HEK293 (cell line): ENCODE results near the gene UCHL1.

Experiments
- CTCF ChIP-seq: fragments of 450-650 bp; formaldehyde crosslinking; IDR thresholded peaks from 2 replicates; pipeline ENCODE4 v1.5.1; 2016; ENCODE audit warnings: missing biosample characterization, missing genetic modification characterization
- HOXA7 ChIP-seq: sonication (generic); formaldehyde crosslinking; IDR thresholded peaks from 2 replicates; pipeline ENCODE4 v1.8.1; 2022; ENCODE audit warnings: missing genetic modification reagents, borderline replicate concordance
- HOXD13 ChIP-seq: sonication (generic); formaldehyde crosslinking; IDR thresholded peaks from 2 replicates; pipeline ENCODE4 v1.8.0; 2022; ENCODE audit warnings: missing genetic modification reagents, borderline replicate concordance
- ZNF223 ChIP-seq: fragments of 450-650 bp; formaldehyde crosslinking; IDR thresholded peaks from 2 replicates; pipeline ENCODE4 v1.5.1; 2016; ENCODE audit warnings: missing biosample characterization, missing genetic modification characterization
- ZNF449 ChIP-seq: fragments of 450-650 bp; formaldehyde crosslinking; IDR thresholded peaks from 2 replicates; pipeline ENCODE4 v1.5.1; 2017; ENCODE audit warnings: missing biosample characterization, mild to moderate bottlenecking, missing genetic modification characterization, moderate library complexity
- TF ChIP-seq, protein P1 (sequence below): fragments of 450-650 bp; formaldehyde crosslinking; IDR thresholded peaks from 2 replicates; pipeline ENCODE4 v1.5.1; 2016; ENCODE audit warnings: missing biosample characterization, missing genetic modification characterization, low read depth

GRCh38 chr4:41215155-41215554 lies 41.6 kb upstream of the UCHL1 start:
- no peak for TF ChIP-seq ZNF223 (tag by site-specific recombination)
- no peak for TF ChIP-seq CTCF (tag by site-specific recombination)
- no peak for TF ChIP-seq ZNF449 (tag by site-specific recombination)
- TF ChIP-seq, protein P1, sequence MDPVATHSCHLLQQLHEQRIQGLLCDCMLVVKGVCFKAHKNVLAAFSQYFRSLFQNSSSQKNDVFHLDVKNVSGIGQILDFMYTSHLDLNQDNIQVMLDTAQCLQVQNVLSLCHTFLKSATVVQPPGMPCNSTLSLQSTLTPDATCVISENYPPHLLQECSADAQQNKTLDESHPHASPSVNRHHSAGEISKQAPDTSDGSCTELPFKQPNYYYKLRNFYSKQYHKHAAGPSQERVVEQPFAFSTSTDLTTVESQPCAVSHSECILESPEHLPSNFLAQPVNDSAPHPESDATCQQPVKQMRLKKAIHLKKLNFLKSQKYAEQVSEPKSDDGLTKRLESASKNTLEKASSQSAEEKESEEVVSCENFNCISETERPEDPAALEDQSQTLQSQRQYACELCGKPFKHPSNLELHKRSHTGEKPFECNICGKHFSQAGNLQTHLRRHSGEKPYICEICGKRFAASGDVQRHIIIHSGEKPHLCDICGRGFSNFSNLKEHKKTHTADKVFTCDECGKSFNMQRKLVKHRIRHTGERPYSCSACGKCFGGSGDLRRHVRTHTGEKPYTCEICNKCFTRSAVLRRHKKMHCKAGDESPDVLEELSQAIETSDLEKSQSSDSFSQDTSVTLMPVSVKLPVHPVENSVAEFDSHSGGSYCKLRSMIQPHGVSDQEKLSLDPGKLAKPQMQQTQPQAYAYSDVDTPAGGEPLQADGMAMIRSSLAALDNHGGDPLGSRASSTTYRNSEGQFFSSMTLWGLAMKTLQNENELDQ: no peak
- TF ChIP-seq HOXA7: no peak
- no peak for TF ChIP-seq HOXD13 (CRISPR knock-in tag)
